ENCODE data around the gene TRAPPC3.
"Not testable (repeated sequence)": the region's sequence is repeated elsewhere in the genome, so short reads cannot be mapped to it uniquely, and the experiment has no call there.

Gene TRAPPC3

DNA sequence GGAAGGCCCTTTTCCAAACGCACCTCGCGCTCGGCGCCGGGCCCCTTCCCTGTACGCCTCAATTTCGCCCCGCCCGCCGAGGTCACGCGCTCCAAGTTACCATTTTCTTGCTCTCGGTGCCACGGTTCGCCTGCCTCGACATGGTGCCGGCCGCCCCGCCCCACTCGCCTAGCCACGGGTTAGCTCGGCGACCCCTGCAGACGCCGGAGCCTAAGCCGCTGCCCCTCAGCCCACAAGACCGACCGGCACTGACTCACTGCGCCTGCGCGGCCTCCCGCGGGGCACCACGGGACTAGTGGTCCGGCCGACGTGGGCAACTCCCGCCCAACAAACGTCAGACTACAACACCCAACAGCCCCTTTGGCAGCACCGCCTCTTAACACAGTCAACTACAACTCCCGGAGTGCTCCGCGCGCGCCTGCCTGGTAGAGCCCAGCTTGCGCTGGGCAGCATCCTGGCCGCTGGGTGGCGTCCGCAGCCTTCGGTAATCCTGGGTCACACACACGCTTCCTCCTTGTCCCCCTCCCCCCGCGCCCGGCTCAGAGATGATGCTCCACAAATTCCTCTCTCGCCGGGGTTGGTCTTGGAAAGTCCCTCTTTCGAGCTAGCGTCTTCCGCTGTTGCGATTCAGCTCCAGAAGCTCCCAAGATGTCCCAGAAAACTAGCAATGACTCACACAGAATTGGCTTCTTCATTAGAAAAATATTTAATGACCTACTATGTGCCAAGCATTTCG is at the start of gene TRAPPC3:
TRAPPC3 (minus strand) TSS at position 250 of the 736 bp plus-strand sequence; CDS start at position 142, 108 bp downstream.
- peak within 1 kb of the TSS; percentile 99 for H3K4me3 Mint-ChIP-seq
- H3K36me3 Mint-ChIP-seq (ENCODE audit: low read depth), result peaks cover 27% of the 10 kb centered on the region
- peak; percentile 99 for DNase-seq
- H3K27me3 Mint-ChIP-seq, result no peaks in the 10 kb centered on the region
- peak within 1 kb of the TSS; percentile 99 for H3K27ac Mint-ChIP-seq
- H3K9me3 Mint-ChIP-seq, result no peaks in the 10 kb centered on the region
- peaks cover 74% of the 10 kb centered on the region for H3K4me1 Mint-ChIP-seq (ENCODE audit: low read depth)

DNA sequence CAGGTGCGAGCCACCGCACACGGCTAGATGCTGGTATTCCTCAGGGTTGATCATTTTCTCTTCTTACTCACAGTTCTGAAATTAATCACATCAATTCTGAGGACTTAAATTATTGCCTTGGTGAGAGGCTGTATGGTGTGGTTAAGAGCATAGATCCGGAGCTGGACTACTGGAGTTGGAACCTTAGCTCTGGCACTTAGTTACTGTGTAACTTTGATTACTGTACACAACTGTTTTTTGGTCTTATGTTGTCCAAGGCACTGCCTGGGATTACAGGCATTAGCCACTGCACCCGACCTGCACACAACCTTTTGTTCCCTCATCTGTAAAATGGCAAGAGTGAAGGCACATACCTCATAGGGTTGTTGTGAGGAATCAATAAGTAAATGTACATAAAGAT is 49.4 kb upstream of the TRAPPC3 start:
- H3K36me3 Mint-ChIP-seq (ENCODE audit: low read depth), result no peaks in the 10 kb centered on the region
- H3K27me3 Mint-ChIP-seq, result no peaks in the 10 kb centered on the region
- no peak overlapping the region for H3K27ac Mint-ChIP-seq
- no peaks in the 10 kb centered on the region for H3K9me3 Mint-ChIP-seq
- H3K4me1 Mint-ChIP-seq (ENCODE audit: low read depth), result no peaks in the 10 kb centered on the region
- no peak for DNase-seq
- H3K4me3 Mint-ChIP-seq, result no peak overlapping the region

DNA sequence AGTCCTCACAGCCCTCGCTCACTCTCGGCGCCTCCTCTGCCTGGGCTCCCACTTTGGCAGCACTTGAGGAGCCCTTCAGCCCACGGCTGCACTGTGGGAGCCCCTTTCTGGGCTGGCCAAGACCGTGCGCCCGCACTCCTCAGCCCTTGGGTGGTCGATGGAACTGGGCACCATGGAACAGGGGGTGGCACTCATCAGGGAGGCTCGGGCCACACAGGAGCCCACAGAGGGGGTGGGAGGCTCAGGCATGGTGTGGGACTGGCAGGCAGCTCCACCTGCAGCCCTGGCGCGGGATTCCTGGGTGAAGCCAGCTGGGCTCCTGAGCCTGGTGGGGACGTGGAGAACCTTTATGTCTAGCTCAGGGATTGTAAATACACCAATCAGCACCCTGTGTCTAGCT is 47.5 kb upstream of the TRAPPC3 start:
- not testable (repeated sequence) for H3K9me3 Mint-ChIP-seq; H3K27me3 Mint-ChIP-seq; H3K4me1 Mint-ChIP-seq (ENCODE audit: low read depth); DNase-seq; H3K4me3 Mint-ChIP-seq; H3K27ac Mint-ChIP-seq; H3K36me3 Mint-ChIP-seq (ENCODE audit: low read depth)

DNA sequence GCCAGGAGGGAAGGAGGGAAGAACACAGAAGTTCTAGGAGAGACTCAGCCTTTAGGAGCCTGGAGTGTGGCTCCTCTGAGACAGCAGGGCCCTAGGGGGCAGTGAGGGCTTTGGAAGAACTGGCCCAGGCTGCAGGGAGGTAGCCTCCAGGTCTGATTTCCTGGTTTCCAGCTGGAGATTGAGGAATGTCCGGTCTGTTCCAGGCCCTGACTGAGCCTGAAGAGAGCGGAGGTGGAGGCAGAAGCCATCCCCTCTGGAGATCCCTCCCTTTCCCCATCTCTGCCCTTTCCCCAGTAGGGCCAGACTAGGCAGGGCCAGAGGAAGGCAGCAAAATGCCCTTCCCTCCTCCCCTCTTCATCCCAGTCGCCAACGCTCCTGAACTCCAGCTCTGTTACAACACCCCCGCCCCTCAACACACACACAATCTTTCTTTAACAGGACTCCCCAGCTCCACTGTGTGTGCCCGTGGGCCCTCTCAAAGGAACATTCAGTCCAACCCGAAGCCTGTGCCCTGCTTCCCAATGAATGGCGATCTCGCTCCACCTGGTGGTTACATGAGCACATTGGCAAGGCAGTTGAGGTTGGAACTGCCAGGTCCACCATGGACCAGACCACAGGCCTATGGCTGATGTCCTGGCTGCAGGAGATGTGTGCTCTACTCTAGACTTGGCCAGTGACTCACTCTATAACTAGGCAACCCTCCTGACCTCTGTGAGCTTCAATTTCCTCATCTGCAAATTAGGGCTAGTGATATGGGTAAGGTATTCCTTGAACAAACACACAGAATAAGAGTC is 38.7 kb upstream of the TRAPPC3 start:
- Mint-ChIP-seq H3K4me1 (ENCODE audit: low read depth) (peaks cover 7% of the 10 kb centered on the region), H3K9me3 (no peaks in the 10 kb centered on the region), H3K27me3 (no peaks in the 10 kb centered on the region), H3K4me3 (no peak overlapping the region), H3K27ac (peak overlapping the region; percentile 86), H3K36me3 (ENCODE audit: low read depth) (no peaks in the 10 kb centered on the region)
- peak; percentile 79 for DNase-seq

DNA sequence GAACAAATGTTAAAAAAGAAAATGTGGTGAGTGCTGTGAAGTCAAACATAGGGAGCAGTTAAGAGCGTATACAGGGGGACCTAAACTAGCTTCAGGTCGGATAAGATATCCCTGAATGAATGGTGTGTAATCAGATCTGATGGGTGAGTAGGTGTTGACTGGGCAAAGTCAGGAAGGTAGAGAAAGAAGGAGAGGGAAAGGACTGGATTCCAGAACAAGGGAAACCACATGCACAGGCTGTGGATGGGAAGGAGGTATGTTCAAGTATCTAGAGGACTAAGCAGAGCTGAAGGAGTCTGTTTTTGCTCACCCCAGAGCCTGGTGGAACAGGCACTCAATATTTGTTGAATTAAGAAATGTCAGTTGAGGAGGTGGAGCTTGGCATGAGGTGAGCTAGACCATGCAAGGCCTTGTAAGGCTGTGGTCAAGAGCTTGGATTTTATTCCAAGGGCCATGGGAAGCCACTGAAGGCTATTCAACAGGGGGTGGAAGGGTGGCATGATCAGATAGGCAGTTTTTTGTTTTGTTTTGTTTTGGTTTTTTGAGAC is 34.1 kb upstream of the TRAPPC3 start:
- DNase-seq, result no peak
- peaks cover 40% of the 10 kb centered on the region for H3K36me3 Mint-ChIP-seq (ENCODE audit: low read depth)
- peak overlapping the region; percentile 4 for H3K27ac Mint-ChIP-seq
- H3K9me3 Mint-ChIP-seq, result no peaks in the 10 kb centered on the region
- no peak overlapping the region for H3K4me3 Mint-ChIP-seq
- peaks cover 7% of the 10 kb centered on the region for H3K4me1 Mint-ChIP-seq (ENCODE audit: low read depth)
- no peaks in the 10 kb centered on the region for H3K27me3 Mint-ChIP-seq

DNA sequence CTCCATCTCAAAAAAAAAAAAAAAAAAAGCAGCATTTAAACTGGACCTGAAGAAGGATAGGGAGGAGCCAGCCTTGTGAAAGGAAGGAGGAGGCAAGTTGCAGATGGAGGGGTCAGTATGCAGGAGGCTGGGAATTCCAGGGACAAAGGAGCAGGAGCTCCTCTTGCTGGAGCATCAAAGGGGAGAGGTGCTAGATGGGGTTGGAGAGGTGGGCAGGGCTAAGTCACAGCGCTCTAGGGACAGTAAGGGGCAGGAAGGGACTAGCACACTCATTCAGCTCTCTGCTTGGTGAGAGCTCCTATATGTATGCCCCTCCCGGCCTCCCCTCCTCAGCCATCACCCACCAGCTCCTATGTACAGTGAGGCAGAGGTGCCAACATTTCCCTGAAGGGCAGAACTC is 33.4 kb upstream of the TRAPPC3 start:
- no peak overlapping the region for H3K4me3 Mint-ChIP-seq
- H3K36me3 Mint-ChIP-seq (ENCODE audit: low read depth), result peaks cover 44% of the 10 kb centered on the region
- peak overlapping the region; percentile 4 for H3K27ac Mint-ChIP-seq
- peaks cover 2% of the 10 kb centered on the region for H3K4me1 Mint-ChIP-seq (ENCODE audit: low read depth)
- no peaks in the 10 kb centered on the region for H3K9me3 Mint-ChIP-seq
- H3K27me3 Mint-ChIP-seq, result no peaks in the 10 kb centered on the region
- no peak for DNase-seq

DNA sequence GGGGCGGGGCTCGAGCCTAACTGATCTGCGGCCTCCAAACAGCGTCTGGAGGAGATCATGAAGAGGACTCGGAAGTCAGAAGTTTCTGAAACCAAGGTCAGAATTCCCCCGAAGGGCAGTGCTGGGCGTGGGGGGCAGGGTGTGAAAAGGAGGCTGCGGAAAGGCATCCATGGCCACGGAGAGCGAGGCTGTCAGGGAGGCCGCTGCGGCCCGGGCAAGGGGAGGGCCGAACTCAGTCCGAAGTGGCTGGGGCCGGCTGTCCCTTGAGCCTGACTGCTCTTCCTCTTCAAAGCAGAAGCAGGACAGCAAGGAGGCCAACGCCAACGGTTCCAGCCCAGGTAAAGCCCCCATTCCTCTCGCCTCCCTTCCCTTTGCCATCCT is 29.9 kb upstream of the TRAPPC3 start:
- Mint-ChIP-seq H3K9me3 (no peaks in the 10 kb centered on the region), H3K27me3 (no peaks in the 10 kb centered on the region), H3K4me3 (no peak overlapping the region), H3K36me3 (ENCODE audit: low read depth) (peaks cover 75% of the 10 kb centered on the region), H3K4me1 (ENCODE audit: low read depth) (no peaks in the 10 kb centered on the region), H3K27ac (no peak overlapping the region)
- no peak for DNase-seq

DNA sequence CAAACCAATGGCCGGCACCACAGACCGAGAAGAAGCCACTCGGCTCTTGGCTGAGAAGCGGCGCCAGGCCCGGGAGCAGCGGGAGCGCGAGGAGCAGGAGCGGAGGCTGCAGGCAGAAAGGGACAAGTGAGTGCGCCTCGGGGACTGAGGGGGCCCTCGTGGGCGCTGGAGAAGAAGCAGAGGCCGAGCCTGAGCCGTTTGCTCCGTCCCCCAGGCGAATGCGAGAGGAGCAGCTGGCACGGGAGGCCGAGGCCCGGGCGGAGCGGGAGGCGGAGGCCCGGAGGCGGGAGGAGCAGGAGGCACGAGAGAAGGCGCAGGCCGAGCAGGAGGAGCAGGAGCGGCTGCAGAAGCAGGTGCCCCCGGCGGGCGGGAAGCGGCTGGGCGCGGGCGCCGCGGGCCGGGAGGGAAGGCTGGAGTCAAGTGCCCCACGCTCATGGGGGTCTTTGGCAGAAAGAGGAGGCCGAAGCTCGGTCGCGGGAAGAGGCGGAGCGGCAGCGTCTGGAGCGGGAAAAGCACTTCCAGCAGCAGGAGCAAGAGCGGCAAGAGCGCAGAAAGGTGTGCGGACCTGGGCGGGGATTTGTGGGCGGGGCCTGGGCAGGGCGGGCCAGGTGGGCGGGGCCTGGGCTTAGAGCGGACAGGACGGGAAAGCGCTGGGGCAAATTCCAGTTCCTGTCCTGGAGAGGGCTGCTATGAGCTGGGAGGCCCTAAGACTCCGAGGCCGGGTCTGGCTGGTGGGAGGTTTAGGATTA is 29.4 kb upstream of the TRAPPC3 start:
- no peaks in the 10 kb centered on the region for H3K9me3 Mint-ChIP-seq
- DNase-seq, result no peak
- H3K36me3 Mint-ChIP-seq (ENCODE audit: low read depth), result peaks cover 80% of the 10 kb centered on the region
- H3K27ac Mint-ChIP-seq, result no peak overlapping the region
- H3K27me3 Mint-ChIP-seq, result no peaks in the 10 kb centered on the region
- no peak overlapping the region for H3K4me3 Mint-ChIP-seq
- H3K4me1 Mint-ChIP-seq (ENCODE audit: low read depth), result no peaks in the 10 kb centered on the region

DNA sequence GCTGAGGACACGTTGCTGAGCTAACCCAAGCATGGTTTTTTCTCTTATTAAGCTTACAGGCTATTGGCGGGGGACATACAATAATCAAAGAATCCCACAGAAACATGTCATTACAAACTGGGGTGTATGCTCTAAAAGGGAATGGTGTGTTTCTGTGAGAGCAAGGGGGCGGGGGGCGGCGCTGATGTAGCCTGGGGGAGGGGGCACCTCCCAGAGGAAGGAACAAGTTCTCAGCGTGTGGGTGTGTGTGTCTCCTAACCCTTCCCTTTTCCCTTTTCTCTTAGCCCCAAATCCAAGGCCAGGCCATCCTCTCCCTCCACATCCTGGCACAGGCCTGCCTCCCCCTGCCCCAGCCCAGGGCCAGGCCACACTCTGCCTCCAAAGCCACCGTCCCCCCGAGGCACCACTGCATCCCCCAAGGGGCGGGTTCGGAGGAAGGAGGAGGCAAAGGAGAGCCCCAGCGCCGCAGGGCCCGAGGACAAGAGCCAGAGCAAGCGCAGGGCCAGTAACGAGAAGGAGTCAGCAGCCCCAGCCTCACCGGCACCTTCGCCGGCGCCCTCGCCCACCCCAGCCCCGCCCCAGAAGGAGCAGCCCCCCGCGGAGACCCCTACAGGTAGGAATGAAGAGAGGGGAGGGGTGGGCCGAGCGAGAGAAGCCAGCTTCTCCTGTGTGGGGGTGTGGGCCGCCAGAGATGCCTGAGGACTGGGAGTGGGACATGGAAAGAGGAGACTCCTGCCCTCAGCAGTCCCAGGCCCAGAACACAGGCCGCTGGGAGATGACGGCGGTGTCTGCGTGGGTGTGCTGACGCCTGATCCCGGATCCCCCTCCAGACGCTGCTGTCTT is 28.5 kb upstream of the TRAPPC3 start:
- Mint-ChIP-seq H3K9me3 (no peaks in the 10 kb centered on the region), H3K27ac (peak overlapping the region; percentile 50), H3K27me3 (no peaks in the 10 kb centered on the region), H3K4me3 (no peak overlapping the region), H3K36me3 (ENCODE audit: low read depth) (peaks cover 88% of the 10 kb centered on the region), H3K4me1 (ENCODE audit: low read depth) (peaks cover 4% of the 10 kb centered on the region)
- DNase-seq, result no peak

DNA sequence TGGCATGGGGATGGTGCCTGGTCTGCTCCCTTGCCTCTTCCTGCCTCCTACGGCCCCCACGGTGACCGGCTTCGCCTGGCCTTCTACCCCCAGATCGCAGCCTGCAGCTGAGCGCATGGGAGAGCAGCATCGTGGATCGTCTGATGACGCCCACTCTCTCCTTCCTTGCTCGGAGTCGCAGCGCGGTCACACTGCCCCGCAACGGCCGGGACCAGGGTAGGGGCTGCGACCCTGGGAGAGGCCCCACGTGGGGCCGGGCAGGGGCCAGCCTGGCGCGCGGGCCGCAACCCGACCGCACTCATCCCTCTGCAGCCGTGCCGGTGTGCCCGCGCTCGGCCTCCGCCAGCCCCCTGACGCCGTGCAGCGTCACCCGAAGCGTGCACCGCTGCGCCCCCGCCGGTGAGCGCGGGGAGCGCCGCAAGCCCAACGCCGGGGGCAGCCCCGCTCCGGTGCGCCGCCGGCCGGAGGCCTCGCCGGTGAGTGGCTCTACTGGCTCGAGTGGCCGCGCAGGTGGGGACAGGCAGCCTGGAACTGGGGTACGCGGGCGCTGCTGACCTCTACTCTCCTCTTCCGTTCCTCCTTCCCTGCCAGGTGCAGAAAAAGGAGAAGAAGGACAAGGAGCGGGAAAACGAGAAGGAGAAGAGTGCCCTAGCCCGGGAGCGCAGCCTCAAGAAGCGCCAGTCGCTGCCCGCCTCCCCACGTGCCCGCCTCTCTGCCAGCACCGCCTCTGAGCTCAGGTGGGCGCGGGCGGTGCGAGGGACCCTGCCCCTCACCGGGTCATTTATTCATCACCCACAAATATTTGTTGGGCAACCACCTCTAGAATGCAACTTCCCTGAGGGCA is 27.0 kb upstream of the TRAPPC3 start:
- Mint-ChIP-seq H3K9me3 (no peaks in the 10 kb centered on the region), H3K4me3 (no peak overlapping the region), H3K4me1 (ENCODE audit: low read depth) (peaks cover 8% of the 10 kb centered on the region), H3K27ac (no peak overlapping the region), H3K36me3 (ENCODE audit: low read depth) (peaks cover 93% of the 10 kb centered on the region), H3K27me3 (no peaks in the 10 kb centered on the region)
- DNase-seq, result no peak

DNA sequence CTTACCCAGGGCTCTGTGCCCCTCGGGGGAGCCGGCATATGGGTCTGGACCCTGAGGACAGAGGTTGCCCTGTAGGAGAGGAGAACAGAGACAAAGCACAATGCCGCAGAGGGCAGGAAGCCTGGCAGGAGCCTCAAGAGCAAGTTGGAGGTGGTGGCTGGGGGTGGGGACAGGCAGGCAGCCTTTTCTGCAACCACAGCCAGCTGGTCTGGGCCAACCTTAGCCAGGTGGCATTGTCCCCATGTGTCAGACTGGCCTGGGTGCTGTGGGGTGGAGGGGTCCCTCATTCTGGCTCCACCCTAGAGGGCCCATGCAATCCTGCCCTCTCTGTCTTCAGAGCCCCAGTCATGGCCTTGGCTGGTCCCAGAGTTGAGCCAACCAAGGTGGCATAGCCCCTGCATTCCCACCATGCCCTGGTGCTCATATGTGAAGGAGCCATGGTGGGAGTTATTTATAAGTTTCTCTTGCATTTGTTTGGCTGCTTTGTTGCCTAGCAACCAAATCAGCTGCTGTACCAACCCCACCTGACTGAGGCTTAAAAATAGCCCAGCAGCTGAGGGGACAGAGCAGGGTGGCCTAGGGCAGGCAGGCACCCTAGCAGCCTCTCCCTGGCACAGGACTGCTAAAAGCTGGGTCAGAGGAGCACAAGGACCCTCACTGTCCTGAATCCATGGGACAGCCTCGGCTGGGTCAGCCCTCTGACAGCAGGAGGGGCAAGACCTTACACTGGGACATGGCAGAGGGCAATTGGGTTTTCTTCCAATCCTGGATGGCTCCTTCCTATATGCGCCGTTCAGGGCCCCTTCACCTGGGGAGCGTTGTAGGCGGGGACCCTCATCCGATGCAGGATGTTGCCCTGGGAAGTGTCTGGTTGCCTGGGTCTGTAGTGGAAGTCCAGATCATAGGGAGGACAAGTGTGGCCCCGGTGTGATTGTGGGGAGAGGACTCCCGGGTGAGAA is 26.1 kb upstream of the TRAPPC3 start:
- no peak overlapping the region for H3K4me3 Mint-ChIP-seq
- H3K27me3 Mint-ChIP-seq, result no peaks in the 10 kb centered on the region
- peak overlapping the region; percentile 64 for H3K27ac Mint-ChIP-seq
- H3K36me3 Mint-ChIP-seq (ENCODE audit: low read depth), result peaks cover 93% of the 10 kb centered on the region
- no peak for DNase-seq
- peaks cover 8% of the 10 kb centered on the region for H3K4me1 Mint-ChIP-seq (ENCODE audit: low read depth)
- H3K9me3 Mint-ChIP-seq, result no peaks in the 10 kb centered on the region

DNA sequence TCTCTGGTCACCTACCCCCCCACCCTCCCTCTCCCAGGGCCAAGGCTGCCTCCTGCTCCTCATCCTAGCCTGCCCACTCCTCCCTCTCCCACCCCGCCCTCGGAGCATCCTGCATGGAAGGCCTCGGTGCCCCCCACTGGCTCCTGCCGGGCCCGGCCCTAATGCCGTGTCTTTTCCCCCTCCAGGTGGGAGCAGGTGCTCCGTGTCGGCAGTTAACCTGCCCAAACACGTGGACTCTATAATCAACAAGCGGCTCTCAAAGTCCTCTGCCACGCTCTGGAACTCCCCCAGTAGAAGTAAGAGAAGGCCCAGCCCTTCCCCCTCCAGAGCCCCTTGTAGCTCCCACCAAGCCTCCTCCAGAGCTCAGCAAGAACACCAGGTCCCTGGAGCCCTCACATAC is 25.4 kb upstream of the TRAPPC3 start:
- DNase-seq, result no peak
- no peaks in the 10 kb centered on the region for H3K9me3 Mint-ChIP-seq
- H3K36me3 Mint-ChIP-seq (ENCODE audit: low read depth), result peaks cover 92% of the 10 kb centered on the region
- H3K27ac Mint-ChIP-seq, result peak overlapping the region; percentile 64
- H3K4me3 Mint-ChIP-seq, result no peak overlapping the region
- H3K4me1 Mint-ChIP-seq (ENCODE audit: low read depth), result peaks cover 8% of the 10 kb centered on the region
- no peaks in the 10 kb centered on the region for H3K27me3 Mint-ChIP-seq

All from activated T-cell treated with anti-CD3 and anti-CD28 coated beads, Interleukin-2, amount 50 U/mL, for 24 hours (primary cell).